ENCODE results near the gene AOPEP. TPM values are rescaled to one million over a fixed set of nuclear protein-coding genes. Genes with fewer than 3 reads are reported as not detected.

AOPEP gene
- total RNA-seq, 1 experiment from 2014 or later = 15.0 TPM

- H3K36me3 Mint-ChIP-seq (ENCODE audit: insufficient read depth in 1 of 3, low read depth in 3 of 3) = peaks cover 0 to 5% (median 0%) of the 10 kb centered on the region in 3 experiments; a peak in 2 of 7 replicates
- no peak overlapping the region for H3K4me2 ChIP-seq (ENCODE audit: insufficient read depth, insufficient read length, low read length)
- H4K20me1 ChIP-seq (ENCODE audit: control insufficient read depth, insufficient read depth, insufficient read length) = no peaks in the 10 kb centered on the region
- no peaks in the 10 kb centered on the region for H3K27me3 ChIP-seq (ENCODE audit: insufficient read depth, low read length)
- no peak overlapping the region for H2BK20ac ChIP-seq (ENCODE audit: low read depth, low read length, poor library complexity, severe bottlenecking)
- no peak overlapping the region for H2BK12ac ChIP-seq (ENCODE audit: insufficient read length, low read depth, low read length)
- no peaks in the 10 kb centered on the region for H3K9me3 Mint-ChIP-seq
- H3K23ac ChIP-seq (ENCODE audit: insufficient read length, low read depth, low read length) = no peak overlapping the region
- no peak overlapping the region for H3K4ac ChIP-seq (ENCODE audit: low read depth, low read length)
- H3K27ac Mint-ChIP-seq = no peak overlapping the region
- H3K18ac ChIP-seq (ENCODE audit: insufficient read length, low read depth, low read length) = no peak overlapping the region
- no peak overlapping the region for H3K27ac ChIP-seq (ENCODE audit: insufficient read length, low read depth, low read length)
- H3K4me1 Mint-ChIP-seq = peaks cover 51 to 52% of the 10 kb centered on the region in 2 experiments
- no peak overlapping the region for H4K5ac ChIP-seq (ENCODE audit: insufficient read length, low read depth, low read length)
- no peak overlapping the region for H3K56ac ChIP-seq (ENCODE audit: insufficient read length, low read depth, low read length)
- no peaks in the 10 kb centered on the region for H3K27me3 Mint-ChIP-seq (ENCODE audit: low read depth)
- H4K91ac ChIP-seq (ENCODE audit: insufficient read length, low read depth, low read length) = no peak overlapping the region
- H2AK5ac ChIP-seq (ENCODE audit: insufficient read length, low read length) = no peak overlapping the region
- H3K4me3 Mint-ChIP-seq = no peak overlapping the region
- H3T11ph ChIP-seq (ENCODE audit: low read length) = no peak overlapping the region
- no peak overlapping the region for H2BK120ac ChIP-seq (ENCODE audit: low read depth, low read length, poor library complexity, severe bottlenecking)
- no peaks in the 10 kb centered on the region for H3K9me3 ChIP-seq (ENCODE audit: control insufficient read depth, low read depth, low read length)
- H2AFZ ChIP-seq (ENCODE audit: low read length) = no peak overlapping the region
- no CpG with 5 or more reads among the region's 5 CpGs for WGBS (ENCODE audit: extremely low coverage, insufficient read length, low lambda C conversion rate)
- no peaks in the 10 kb centered on the region for H3K23me2 ChIP-seq (ENCODE audit: insufficient read length, low read depth, low read length, poor library complexity, severe bottlenecking)
- H3K79me2 ChIP-seq (ENCODE audit: insufficient read depth, low read length) = no peaks in the 10 kb centered on the region
- no peak for DNase-seq
- H3K4me1 ChIP-seq (ENCODE audit: insufficient read depth, low read length) = peaks cover 11% of the 10 kb centered on the region; the same call in 1 of the 2 replicates
- H4K8ac ChIP-seq (replicated peaks; ENCODE audit: insufficient read length, low read depth, low read length) = no peak overlapping the region
- no peaks in the 10 kb centered on the region for H3K79me1 ChIP-seq (ENCODE audit: insufficient read depth, low read depth, low read length, poor library complexity, severe bottlenecking)
- TF ChIP-seq CTCF (conservative IDR thresholded peaks at IDR 0.05) = no peak
- H3K14ac ChIP-seq (ENCODE audit: insufficient read depth, low read length) = no peak overlapping the region
- H3K9ac ChIP-seq (ENCODE audit: extremely low read depth, insufficient read length, low read length) = no peak overlapping the region
- no peak overlapping the region for H2BK15ac ChIP-seq (ENCODE audit: low read depth, low read length)
- H2BK5ac ChIP-seq (ENCODE audit: insufficient read length, low read length) = no peak overlapping the region
Measured at GRCh38 chr9:94951324-94952135, 225.0 kb downstream of the AOPEP start.
